Endothelial cell of umbilical vein (primary cell): Measurements from ENCODE around the gene MRPS35. TPM values are rescaled to one million over a fixed set of nuclear protein-coding genes. Genes with fewer than 3 reads are reported as not detected.

Source experiments
- BruUV-seq: library from RNA; stranded (reverse); fragments of 400-500 nt; replicated peaks from 2 replicates; lab custom pipeline; 2021; lab: Mats Ljungman, UMichigan
- CTCF ChIA-PET: fragments of 300-600, 350-600 bp; sonication (Branson Sonifier 250); formaldehyde crosslinking; loops from one replicate; lab custom pipeline; 2021; ENCODE audit warnings: antibody characterized with exemption, inconsistent platforms; lab: Charles Lee
- POLR2A ChIA-PET: fragments of 300-600, 350-600 bp; sonication (Branson Sonifier 250); formaldehyde crosslinking; loops from one replicate; lab custom pipeline; 2021; ENCODE audit warnings: antibody characterized with exemption, inconsistent platforms; lab: Charles Lee
- DNase-seq: peaks from one replicate; pipeline ENCODE4 v3.0.0-alpha.2; 2011; ENCODE audit warnings: low read depth, low spot score
- FAIRE-seq: peaks from 2 replicates; lab custom pipeline; 2011; peaks lifted over from hg19 to GRCh38; lab: Jason Lieb, UNC
- H2AFZ ChIP-seq: 2 replicates; pipeline ENCODE4 v1.6.0; 2012; ENCODE audit warnings: low read depth, low read length, control low read depth, inconsistent platforms
- H3K27ac ChIP-seq: 2 replicates; pipeline ENCODE4 v1.5.1; 2011; ENCODE audit warnings: low read depth, mild to moderate bottlenecking, control low read depth, low read length, moderate library complexity; ENCODE audit not compliant: insufficient read depth
- H3K27me3 ChIP-seq, 2 experiments: 2 replicates each; pipeline versions ENCODE4 v1.6.0 to v1.6.1; 2011; ENCODE audit warnings: low read length in 2 of 2, mixed read lengths in 1 of 2; ENCODE audit not compliant: control insufficient read depth in 2 of 2, insufficient read depth in 2 of 2
- H3K36me3 ChIP-seq, 2 experiments: 2 replicates in 1 of 2; 3 replicates in 1 of 2; pipeline ENCODE4 v1.5.1; 2011; ENCODE audit warnings: low read length in 2 of 2, mild to moderate bottlenecking in 1 of 2, moderate library complexity in 1 of 2; ENCODE audit not compliant: control insufficient read depth in 2 of 2, insufficient read depth in 2 of 2; ENCODE audit errors: extremely low read depth in 1 of 2
- H3K4me1 ChIP-seq: 3 replicates; pipeline ENCODE4 v1.5.1; 2011; ENCODE audit warnings: mild to moderate bottlenecking, low read length; ENCODE audit not compliant: control insufficient read depth, insufficient read depth; ENCODE audit errors: extremely low read depth
- H3K4me2 ChIP-seq: 2 replicates; pipeline ENCODE4 v1.6.1; 2011; ENCODE audit warnings: low read length, control low read depth, mixed read lengths; ENCODE audit not compliant: insufficient read depth
- H3K4me3 ChIP-seq, 3 experiments: fragments of 200-600 bp in 1 of 3; sonication (generic), shearing (Covaris generic) in 1 of 3; replicated peaks in 1 of 3; 2 replicates each; pipeline ENCODE4 v1.5.1; 2011 to 2016; ENCODE audit warnings: control low read depth in 3 of 3, low read length in 3 of 3, mild to moderate bottlenecking in 2 of 3, inconsistent platforms in 1 of 3, low read depth in 1 of 3, moderate library complexity in 1 of 3; ENCODE audit not compliant: insufficient read depth in 1 of 3
- H3K79me2 ChIP-seq: 2 replicates; pipeline ENCODE4 v1.6.0; 2012; ENCODE audit warnings: low read length, inconsistent platforms; ENCODE audit not compliant: control insufficient read depth, insufficient read depth
- H3K9ac ChIP-seq: replicated peaks from 2 replicates; pipeline ENCODE3; 2011; ENCODE audit warnings: low read length, control low read depth; ENCODE audit not compliant: insufficient read depth; ENCODE audit errors: extremely low read depth
- H3K9me1 ChIP-seq: replicated peaks from 3 replicates; pipeline ENCODE4 v1.6.0; 2011; ENCODE audit warnings: mild to moderate bottlenecking, low read length; ENCODE audit not compliant: control insufficient read depth, insufficient read depth; ENCODE audit errors: extremely low read depth
- H3K9me3 ChIP-seq: replicated peaks from 2 replicates; pipeline ENCODE4 v1.5.1; 2012; ENCODE audit warnings: low read length, inconsistent platforms; ENCODE audit not compliant: control insufficient read depth, insufficient read depth
- H4K20me1 ChIP-seq: replicated peaks from 2 replicates; pipeline ENCODE3; 2011; ENCODE audit warnings: mild to moderate bottlenecking, low read length; ENCODE audit not compliant: control insufficient read depth, insufficient read depth; ENCODE audit errors: extremely low read depth
- CTCF ChIP-seq, 2 donors: IDR thresholded peaks; 1 replicate in 1 of 2; 2 replicates in 1 of 2; pipeline ENCODE4 v1.5.1; 2011; ENCODE audit warnings: low read length in 2 of 2, mild to moderate bottlenecking in 2 of 2, moderate library complexity in 2 of 2, control low read depth in 1 of 2, inconsistent platforms in 1 of 2, low read depth in 1 of 2; ENCODE audit not compliant: insufficient read depth in 1 of 2; ENCODE audit errors: extremely low read depth in 1 of 2
- EZH2 ChIP-seq: IDR thresholded peaks from 2 replicates; pipeline ENCODE4 v1.6.1; 2012; ENCODE audit warnings: borderline replicate concordance, low read depth, mild to moderate bottlenecking, moderate library complexity, low read length, inconsistent platforms; ENCODE audit not compliant: severe bottlenecking
- FOS ChIP-seq: IDR thresholded peaks from 2 replicates; pipeline ENCODE4 v1.6.1; 2011; ENCODE audit warnings: mild to moderate bottlenecking, low read length, moderate library complexity, borderline replicate concordance; ENCODE audit not compliant: insufficient read depth
- GATA2 ChIP-seq: IDR thresholded peaks from 2 replicates; pipeline ENCODE4 v1.7.0; 2011; ENCODE audit warnings: low read depth, mild to moderate bottlenecking, moderate library complexity, mixed read lengths, low read length; ENCODE audit not compliant: insufficient read length, insufficient read depth
- JUN ChIP-seq: IDR thresholded peaks from 2 replicates; pipeline ENCODE4 v1.6.1; 2011; ENCODE audit warnings: borderline replicate concordance, low read depth; ENCODE audit not compliant: insufficient read length, insufficient read depth
- MAX ChIP-seq: IDR thresholded peaks from 2 replicates; pipeline ENCODE4 v1.6.1; 2011; ENCODE audit not compliant: insufficient read depth, insufficient read length
- MYC ChIP-seq: IDR thresholded peaks from one replicate; pipeline ENCODE4 v1.6.1; 2011; ENCODE audit warnings: mild to moderate bottlenecking, low read depth, low read length
- POLR2A ChIP-seq: IDR thresholded peaks from 2 replicates; pipeline ENCODE4 v1.6.1; 2012; ENCODE audit warnings: low read depth, mild to moderate bottlenecking, control low read depth, low read length
- POLR2AphosphoS5 ChIP-seq: IDR thresholded peaks from 2 replicates; pipeline ENCODE4 v1.6.1; 2012; ENCODE audit warnings: low read depth, mild to moderate bottlenecking, control low read depth, low read length, moderate library complexity; ENCODE audit not compliant: insufficient read depth
- dilution Hi-C: fragments of 300-500 bp; cut with MboI; formaldehyde crosslinking; loops from one replicate; pipeline ENCODE4 v1.15.0; 2019; ENCODE audit warnings: low sequenced_read_pairs; ENCODE audit not compliant: extremely low pct_ligation_motif_present
- intact Hi-C: fragments of 100-400 bp; cut with micrococcal nuclease; formaldehyde crosslinking; loops from one replicate; pipeline ENCODE4 v1.10.0; 2022
- polyA plus RNA-seq, 4 experiments: library from polyadenylated mRNA; depleted of rRNA in 3 of 4; stranded (reverse) in 3 of 4; unstranded in 1 of 4; fragments of >200 nt; gene quantifications; 2 replicates each; pipeline versions ENCODE4 v1.2.1 to v1.2.3, GENCODE V29; 2011 to 2012; ENCODE audit warnings: missing spikeins in 1 of 4
- total RNA-seq: library from RNA; stranded (reverse); gene quantifications from 2 replicates; pipeline ENCODE4 v1.2.3, GENCODE V29; 2021

Gene MRPS35
- total and polyA plus RNA-seq, 2 donors (not counting 3 experiments of a cell fraction or from before 2014, with no cell fraction given) = 22.7 to 38.6 TPM

DNA sequence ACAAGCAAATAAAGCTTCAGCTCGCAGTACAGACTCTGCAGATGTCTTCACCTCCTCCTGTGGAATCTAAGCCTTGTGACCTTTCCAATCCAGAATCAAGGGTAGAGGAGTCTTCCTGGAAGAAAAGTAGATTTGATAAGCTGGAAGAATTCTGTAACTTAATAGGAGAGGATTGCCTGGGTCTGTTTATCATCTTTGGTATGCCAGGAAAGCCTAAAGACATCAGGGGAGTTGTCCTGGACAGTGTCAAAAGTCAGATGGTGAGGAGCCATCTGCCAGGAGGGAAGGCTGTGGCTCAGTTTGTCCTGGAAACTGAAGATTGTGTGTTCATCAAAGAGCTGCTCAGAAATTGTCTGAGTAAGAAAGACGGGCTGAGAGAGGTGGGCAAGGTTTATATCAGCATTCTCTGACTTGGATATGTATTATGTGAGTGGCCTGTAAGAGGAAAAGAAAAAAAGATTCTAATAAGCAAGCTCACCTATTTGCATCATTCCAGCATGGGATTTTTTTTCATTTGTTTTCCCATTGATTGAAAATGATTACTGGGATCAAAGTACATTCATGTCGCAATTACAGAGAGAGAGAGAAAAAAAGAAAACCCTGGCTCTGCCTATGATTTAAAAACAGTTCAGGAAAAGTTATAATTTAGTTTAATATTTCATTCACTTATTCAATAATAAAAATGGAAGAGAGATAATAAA, 13.6 kb upstream of the MRPS35 start:
- DNase-seq (no peak), FAIRE-seq (no peak)
- dilution Hi-C loops (no loop called here), intact Hi-C loops (no loop called here)
- Histone ChIP-seq H3K4me2 (no peak overlapping the region), H3K27ac (no peak overlapping the region), H3K27me3 (no peaks in the 10 kb centered on the region), H4K20me1 (no peaks in the 10 kb centered on the region), H3K9ac (no peak overlapping the region), H3K4me1 (no peaks in the 10 kb centered on the region), H2AFZ (no peak overlapping the region), H3K9me3 (no peaks in the 10 kb centered on the region), H3K79me2 (no peaks in the 10 kb centered on the region), H3K9me1 (no peaks in the 10 kb centered on the region), H3K36me3 (peaks cover 18 to 20% of the 10 kb centered on the region in 2 experiments), H3K4me3 (no peak overlapping the region)
- TF ChIP-seq CTCF (IDR thresholded peaks at IDR 0.05; ENCODE audit: extremely low read depth in 1 of 2, insufficient read depth in 1 of 2, low read depth in 1 of 2, low read length in 2 of 2) (no peak), JUN (no peak), EZH2 (no peak), GATA2 (no peak), POLR2A (no peak), MAX (no peak), POLR2AphosphoS5 (no peak), FOS (no peak), MYC (no peak)
- CTCF ChIA-PET = interaction anchor here (1.0 to 3.2 kb wide), 3 partner anchors 10 to 21 kb away, joined by 4 to 6 read pairs (median 5); no protein-coding TSS in a partner anchor
- POLR2A ChIA-PET = no interaction called here
- BruUV-seq = no TSS peak
